ENCODE data around the gene PDCD5.

PDCD5 gene

GRCh38 chr19:32619051-32619685, 38.2 kb downstream of the PDCD5 start:
- no peak for DNase-seq
- in situ Hi-C loops (cut with HindIII; ENCODE audit: low pct_ligation_motif_present, low pct_unique_long_range_greater_than_20kb, low sequenced_read_pairs): no loop called here

GRCh38 chr19:32622002-32622401, 41.0 kb downstream of the PDCD5 start:
- no peak for DNase-seq

DNA sequence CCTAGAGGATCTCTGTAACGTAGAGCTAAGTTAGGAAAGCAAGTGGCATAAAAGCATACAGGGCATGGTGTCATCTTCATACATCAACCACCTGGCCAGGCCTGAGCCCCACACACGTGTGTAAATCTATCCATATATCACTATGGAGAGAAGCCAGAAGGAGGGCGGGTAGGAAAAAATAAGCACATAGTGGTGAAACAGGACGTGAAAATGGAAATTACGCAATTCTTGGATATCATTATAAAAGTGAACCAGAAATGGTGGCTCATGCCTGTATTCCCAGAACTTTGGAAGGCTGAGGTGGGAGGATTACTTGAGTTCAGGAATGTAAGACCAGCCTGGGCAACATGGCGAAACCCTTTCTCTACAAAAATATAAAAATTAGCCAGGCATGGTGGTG, 43.4 kb downstream of the PDCD5 start:
- no peak for DNase-seq
- in situ Hi-C loops (cut with HindIII; ENCODE audit: low pct_ligation_motif_present, low pct_unique_long_range_greater_than_20kb, low sequenced_read_pairs): no loop called here

More at GRCh38 chr19:32622002-32622401, 41.0 kb downstream of the PDCD5 start:
- in situ Hi-C loops (cut with HindIII; ENCODE audit: low pct_ligation_motif_present, low pct_unique_long_range_greater_than_20kb, low sequenced_read_pairs): no loop called here

- in situ Hi-C loops (cut with HindIII; ENCODE audit: low pct_ligation_motif_present, low pct_unique_long_range_greater_than_20kb, low sequenced_read_pairs): no loop called here
These were observed 46.0 kb downstream of the PDCD5 start for GRCh38 chr19:32626969-32627368.

GRCh38 chr19:32627714-32628270, 46.8 kb downstream of the PDCD5 start:
- in situ Hi-C loops (cut with HindIII; ENCODE audit: low pct_ligation_motif_present, low pct_unique_long_range_greater_than_20kb, low sequenced_read_pairs): no loop called here
- no peak for DNase-seq

More at GRCh38 chr19:32626969-32627368, 46.0 kb downstream of the PDCD5 start:
- DNase-seq: no peak

DNA sequence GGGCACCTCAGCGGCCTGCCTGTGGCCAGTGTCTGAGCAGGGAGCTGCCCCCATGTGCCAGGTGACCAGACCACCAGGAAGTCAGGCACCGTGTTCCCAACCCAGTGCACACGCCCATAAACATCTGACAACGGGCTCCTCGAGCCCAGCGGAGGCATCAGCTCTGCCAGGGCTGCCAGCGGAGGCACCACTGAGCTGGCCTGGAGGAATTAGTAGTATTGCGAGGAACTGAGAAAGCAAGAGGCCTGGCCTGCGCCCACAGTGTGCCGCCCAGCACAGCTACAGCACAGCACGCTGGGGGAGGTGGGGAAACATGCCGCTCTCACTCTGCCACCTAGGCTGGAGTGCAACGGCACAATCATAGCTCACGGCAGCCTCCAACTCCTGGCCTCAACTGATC, 49.3 kb downstream of the PDCD5 start:
- in situ Hi-C loops (cut with HindIII; ENCODE audit: low pct_ligation_motif_present, low pct_unique_long_range_greater_than_20kb, low sequenced_read_pairs): no loop called here
- no peak for DNase-seq

GRCh38 chr19:32631381-32631780, 50.4 kb downstream of the PDCD5 start:
- in situ Hi-C loops (cut with HindIII; ENCODE audit: low pct_ligation_motif_present, low pct_unique_long_range_greater_than_20kb, low sequenced_read_pairs): no loop called here
- no peak for DNase-seq
